GM23338 (cell line): Measurements from ENCODE around the gene SNTG2. TPM values are rescaled to one million over a fixed set of nuclear protein-coding genes. Genes with fewer than 3 reads are reported as not detected.

Experiments
- ATAC-seq: fragments of 200-7000 bp; cut with Tn5 transposase; 3 replicates; pipeline ENCODE4 v1.9.1; 2020
- DNase-seq: peaks from one replicate; pipeline ENCODE4 v3.0.0-alpha.2; 2015; ENCODE audit warnings: low spot score
- H2AFZ ChIP-seq: fragments of 200-600 bp; sonication (generic); 2 replicates; pipeline ENCODE4 v1.8.0; 2016; ENCODE audit warnings: antibody characterized with exemption, mild to moderate bottlenecking, moderate library complexity
- H3F3A ChIP-seq: fragments of 200-600 bp; sonication (generic); replicated peaks from 2 replicates; pipeline ENCODE4 v1.8.0; 2017; ENCODE audit warnings: antibody characterized with exemption, mixed run types, low read depth
- H3K27ac ChIP-seq: fragments of 200-600 bp; sonication (generic); 2 replicates; pipeline ENCODE4 v1.6.1; 2016; ENCODE audit warnings: low read depth
- H3K27me3 ChIP-seq: fragments of 200-600 bp; sonication (generic); 2 replicates; pipeline ENCODE4 v1.8.0; 2016; ENCODE audit warnings: mild to moderate bottlenecking, mixed run types, moderate library complexity; ENCODE audit not compliant: insufficient read depth
- H3K36me3 ChIP-seq: fragments of 200-600 bp; sonication (generic); 2 replicates; pipeline ENCODE4 v1.8.0; 2016; ENCODE audit warnings: mild to moderate bottlenecking; ENCODE audit not compliant: insufficient read depth
- H3K4me1 ChIP-seq: fragments of 200-600 bp; sonication (generic); 2 replicates; pipeline ENCODE4 v1.8.0; 2016; ENCODE audit warnings: mild to moderate bottlenecking, moderate library complexity; ENCODE audit not compliant: insufficient read depth
- H3K4me2 ChIP-seq: fragments of 200-600 bp; sonication (generic); 2 replicates; pipeline ENCODE4 v1.7.1; 2017; ENCODE audit warnings: mixed run types
- H3K4me3 ChIP-seq: fragments of 200-600 bp; sonication (generic); 2 replicates; pipeline ENCODE4 v1.6.1; 2016; ENCODE audit warnings: mixed run types
- H3K79me2 ChIP-seq: fragments of 200-600 bp; sonication (generic); replicated peaks from 2 replicates; pipeline ENCODE4 v1.8.0; 2017; ENCODE audit warnings: mild to moderate bottlenecking; ENCODE audit not compliant: insufficient read depth
- H3K9me2 ChIP-seq: fragments of 200-600 bp; sonication (generic); 2 replicates; pipeline ENCODE4 v1.8.0; 2017; ENCODE audit not compliant: insufficient read depth
- H4K20me1 ChIP-seq: fragments of 200-600 bp; sonication (generic); replicated peaks from 2 replicates; pipeline ENCODE4 v1.8.0; 2017; ENCODE audit warnings: mild to moderate bottlenecking; ENCODE audit not compliant: insufficient read depth
- H3K27ac Mint-ChIP-seq: 2 replicates; pipeline ENCODE4 v1.8.0; 2020; ENCODE audit warnings: inconsistent platforms, mild to moderate bottlenecking, moderate library complexity, mixed read lengths
- H3K27me3 Mint-ChIP-seq: 3 replicates; pipeline ENCODE4 v1.8.0; 2022; ENCODE audit warnings: low read depth, mild to moderate bottlenecking, moderate library complexity, mixed read lengths, inconsistent platforms; ENCODE audit not compliant: insufficient read depth, poor library complexity
- H3K36me3 Mint-ChIP-seq: 3 replicates; pipeline ENCODE4 v1.8.0; 2021; ENCODE audit warnings: low read depth, mild to moderate bottlenecking, inconsistent platforms, moderate library complexity, mixed read lengths
- H3K4me1 Mint-ChIP-seq: 3 replicates; pipeline ENCODE4 v1.8.0; 2020; ENCODE audit warnings: mild to moderate bottlenecking, inconsistent platforms, mixed read lengths
- H3K4me3 Mint-ChIP-seq: 3 replicates; pipeline ENCODE4 v1.8.0; 2021; ENCODE audit warnings: moderate library complexity, mild to moderate bottlenecking, inconsistent platforms, mixed read lengths
- H3K9me3 Mint-ChIP-seq: 3 replicates; pipeline ENCODE4 v1.8.0; 2020; ENCODE audit warnings: moderate library complexity, mild to moderate bottlenecking, inconsistent platforms, mixed read lengths
- CREB1 ChIP-seq: fragments of 250-450 bp; sonication (Bioruptor Pico); IDR thresholded peaks from 2 replicates; pipeline ENCODE4 v1.5.0; 2020; ENCODE audit warnings: low read depth, mild to moderate bottlenecking, moderate library complexity
- CTCF ChIP-seq, 2 experiments: fragments of 200-600 bp in 1 of 2; sonication (generic) in 1 of 2; conservative IDR thresholded peaks; 2 replicates each; pipeline versions ENCODE4 v1.5.1 to v1.6.1; 2016 to 2017; ENCODE audit warnings: antibody characterized with exemption in 2 of 2, low read depth in 2 of 2, mild to moderate bottlenecking in 2 of 2, moderate library complexity in 1 of 2
- ETS1 ChIP-seq: IDR thresholded peaks from 2 replicates; pipeline ENCODE4 v1.6.1; 2016; ENCODE audit warnings: antibody characterized with exemption
- EZH2 ChIP-seq: fragments of 200-600 bp; sonication (generic); IDR thresholded peaks from one replicate; pipeline ENCODE4 v1.8.0; 2017; ENCODE audit warnings: antibody characterized with exemption, mild to moderate bottlenecking, low read depth; ENCODE audit not compliant: unreplicated experiment
- EZH2phosphoT487 ChIP-seq: fragments of 200-600 bp; sonication (generic); IDR thresholded peaks from one replicate; pipeline ENCODE4 v1.8.1; 2018; ENCODE audit warnings: antibody characterized with exemption; ENCODE audit not compliant: unreplicated experiment
- JUNB ChIP-seq: IDR thresholded peaks from one replicate; pipeline ENCODE4 v1.6.1; 2016; ENCODE audit warnings: antibody characterized with exemption; ENCODE audit not compliant: unreplicated experiment
- NANOG ChIP-seq: IDR thresholded peaks from 2 replicates; pipeline ENCODE4 v1.6.1; 2016; ENCODE audit warnings: antibody characterized with exemption, borderline replicate concordance
- POLR2AphosphoS5 ChIP-seq: IDR thresholded peaks from 2 replicates; pipeline ENCODE4 v1.6.1; 2016; ENCODE audit warnings: antibody characterized with exemption, low read depth
- REST ChIP-seq: IDR thresholded peaks from one replicate; pipeline ENCODE4 v1.6.1; 2018; ENCODE audit warnings: antibody characterized with exemption; ENCODE audit not compliant: unreplicated experiment
- STAT1 ChIP-seq: IDR thresholded peaks from one replicate; pipeline ENCODE4 v1.6.1; 2016; ENCODE audit warnings: antibody characterized with exemption; ENCODE audit not compliant: unreplicated experiment
- ZNF114 ChIP-seq: fragments of 250-450 bp; sonication (Bioruptor Pico); IDR thresholded peaks from 2 replicates; pipeline ENCODE4 v1.5.0; 2020; ENCODE audit warnings: mild to moderate bottlenecking, moderate library complexity
- ZNF331 ChIP-seq: fragments of 250-450 bp; sonication (Bioruptor Pico); IDR thresholded peaks from 2 replicates; pipeline ENCODE4 v1.5.0; 2020; ENCODE audit warnings: low read depth, mild to moderate bottlenecking, moderate library complexity
- polyA plus RNA-seq: library from polyadenylated mRNA; unstranded; fragments of >200 nt; fragmentation: Nextera tagmentation; extraction: Ambion mirVana; gene quantifications from 2 replicates; pipeline ENCODE4 v1.2.1, GENCODE V29; 2016
- total RNA-seq: library from RNA; depleted of rRNA; stranded (reverse); fragments of >200 nt; shearing (Covaris generic); gene quantifications from 2 replicates; pipeline ENCODE4 v1.2.3, GENCODE V29; 2014
- TF ChIP-seq, protein P1 (sequence below): fragments of 250-450 bp; sonication (Bioruptor Pico); IDR thresholded peaks from 2 replicates; pipeline ENCODE4 v1.5.0; 2020; ENCODE audit warnings: mild to moderate bottlenecking, moderate library complexity

SNTG2 gene
- total and polyA plus RNA-seq, 2 experiments from 2014 or later, result 27.5 to 60.4 TPM

DNA sequence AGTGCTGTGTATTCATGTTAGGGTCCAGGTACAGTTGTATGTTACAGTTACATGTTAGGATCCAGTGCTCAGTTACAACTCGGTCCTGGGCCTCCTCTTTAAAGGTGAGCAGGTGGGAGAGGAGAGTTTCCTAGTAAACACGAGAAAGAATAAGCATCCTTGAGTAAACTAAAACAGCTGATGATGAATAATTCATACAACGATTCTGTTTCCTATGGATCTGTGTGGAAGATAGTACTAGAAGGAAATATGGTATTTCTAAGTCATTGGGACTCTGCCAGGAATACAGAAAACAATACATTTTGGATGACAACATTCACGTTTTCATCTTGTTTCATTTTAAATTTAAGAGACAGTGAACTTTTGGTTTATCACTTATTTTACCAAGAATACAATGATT lies 29.5 kb downstream of the SNTG2 start:
- no peaks in the 10 kb centered on the region for H3K9me2 ChIP-seq
- no peak overlapping the region for H2AFZ ChIP-seq
- peaks cover 4% of the 10 kb centered on the region; the same call in 1 of the 2 replicates for H3K36me3 ChIP-seq
- Mint-ChIP-seq H3K27ac (no peak overlapping the region), H3K4me1 (peaks cover 33% of the 10 kb centered on the region), H3K4me3 (no peak overlapping the region), H3K9me3 (no peaks in the 10 kb centered on the region), H3K36me3 (peaks cover 23% of the 10 kb centered on the region), H3K27me3 (peaks cover 6% of the 10 kb centered on the region)
- H3F3A ChIP-seq, result peaks cover 10% of the 10 kb centered on the region; the same call in 1 of the 2 replicates
- H4K20me1 ChIP-seq, result peaks cover 54% of the 10 kb centered on the region
- no peak for TF ChIP-seq CREB1 (CRISPR knock-in tag)
- TF ChIP-seq EZH2phosphoT487, result no peak
- no peak for TF ChIP-seq ETS1
- no peak for TF ChIP-seq EZH2
- TF ChIP-seq ZNF114 (CRISPR knock-in tag), result no peak
- TF ChIP-seq JUNB, result no peak
- no peak for TF ChIP-seq CTCF (conservative IDR thresholded peaks at IDR 0.05; ENCODE audit: low read depth in 2 of 2)
- TF ChIP-seq, protein P1, sequence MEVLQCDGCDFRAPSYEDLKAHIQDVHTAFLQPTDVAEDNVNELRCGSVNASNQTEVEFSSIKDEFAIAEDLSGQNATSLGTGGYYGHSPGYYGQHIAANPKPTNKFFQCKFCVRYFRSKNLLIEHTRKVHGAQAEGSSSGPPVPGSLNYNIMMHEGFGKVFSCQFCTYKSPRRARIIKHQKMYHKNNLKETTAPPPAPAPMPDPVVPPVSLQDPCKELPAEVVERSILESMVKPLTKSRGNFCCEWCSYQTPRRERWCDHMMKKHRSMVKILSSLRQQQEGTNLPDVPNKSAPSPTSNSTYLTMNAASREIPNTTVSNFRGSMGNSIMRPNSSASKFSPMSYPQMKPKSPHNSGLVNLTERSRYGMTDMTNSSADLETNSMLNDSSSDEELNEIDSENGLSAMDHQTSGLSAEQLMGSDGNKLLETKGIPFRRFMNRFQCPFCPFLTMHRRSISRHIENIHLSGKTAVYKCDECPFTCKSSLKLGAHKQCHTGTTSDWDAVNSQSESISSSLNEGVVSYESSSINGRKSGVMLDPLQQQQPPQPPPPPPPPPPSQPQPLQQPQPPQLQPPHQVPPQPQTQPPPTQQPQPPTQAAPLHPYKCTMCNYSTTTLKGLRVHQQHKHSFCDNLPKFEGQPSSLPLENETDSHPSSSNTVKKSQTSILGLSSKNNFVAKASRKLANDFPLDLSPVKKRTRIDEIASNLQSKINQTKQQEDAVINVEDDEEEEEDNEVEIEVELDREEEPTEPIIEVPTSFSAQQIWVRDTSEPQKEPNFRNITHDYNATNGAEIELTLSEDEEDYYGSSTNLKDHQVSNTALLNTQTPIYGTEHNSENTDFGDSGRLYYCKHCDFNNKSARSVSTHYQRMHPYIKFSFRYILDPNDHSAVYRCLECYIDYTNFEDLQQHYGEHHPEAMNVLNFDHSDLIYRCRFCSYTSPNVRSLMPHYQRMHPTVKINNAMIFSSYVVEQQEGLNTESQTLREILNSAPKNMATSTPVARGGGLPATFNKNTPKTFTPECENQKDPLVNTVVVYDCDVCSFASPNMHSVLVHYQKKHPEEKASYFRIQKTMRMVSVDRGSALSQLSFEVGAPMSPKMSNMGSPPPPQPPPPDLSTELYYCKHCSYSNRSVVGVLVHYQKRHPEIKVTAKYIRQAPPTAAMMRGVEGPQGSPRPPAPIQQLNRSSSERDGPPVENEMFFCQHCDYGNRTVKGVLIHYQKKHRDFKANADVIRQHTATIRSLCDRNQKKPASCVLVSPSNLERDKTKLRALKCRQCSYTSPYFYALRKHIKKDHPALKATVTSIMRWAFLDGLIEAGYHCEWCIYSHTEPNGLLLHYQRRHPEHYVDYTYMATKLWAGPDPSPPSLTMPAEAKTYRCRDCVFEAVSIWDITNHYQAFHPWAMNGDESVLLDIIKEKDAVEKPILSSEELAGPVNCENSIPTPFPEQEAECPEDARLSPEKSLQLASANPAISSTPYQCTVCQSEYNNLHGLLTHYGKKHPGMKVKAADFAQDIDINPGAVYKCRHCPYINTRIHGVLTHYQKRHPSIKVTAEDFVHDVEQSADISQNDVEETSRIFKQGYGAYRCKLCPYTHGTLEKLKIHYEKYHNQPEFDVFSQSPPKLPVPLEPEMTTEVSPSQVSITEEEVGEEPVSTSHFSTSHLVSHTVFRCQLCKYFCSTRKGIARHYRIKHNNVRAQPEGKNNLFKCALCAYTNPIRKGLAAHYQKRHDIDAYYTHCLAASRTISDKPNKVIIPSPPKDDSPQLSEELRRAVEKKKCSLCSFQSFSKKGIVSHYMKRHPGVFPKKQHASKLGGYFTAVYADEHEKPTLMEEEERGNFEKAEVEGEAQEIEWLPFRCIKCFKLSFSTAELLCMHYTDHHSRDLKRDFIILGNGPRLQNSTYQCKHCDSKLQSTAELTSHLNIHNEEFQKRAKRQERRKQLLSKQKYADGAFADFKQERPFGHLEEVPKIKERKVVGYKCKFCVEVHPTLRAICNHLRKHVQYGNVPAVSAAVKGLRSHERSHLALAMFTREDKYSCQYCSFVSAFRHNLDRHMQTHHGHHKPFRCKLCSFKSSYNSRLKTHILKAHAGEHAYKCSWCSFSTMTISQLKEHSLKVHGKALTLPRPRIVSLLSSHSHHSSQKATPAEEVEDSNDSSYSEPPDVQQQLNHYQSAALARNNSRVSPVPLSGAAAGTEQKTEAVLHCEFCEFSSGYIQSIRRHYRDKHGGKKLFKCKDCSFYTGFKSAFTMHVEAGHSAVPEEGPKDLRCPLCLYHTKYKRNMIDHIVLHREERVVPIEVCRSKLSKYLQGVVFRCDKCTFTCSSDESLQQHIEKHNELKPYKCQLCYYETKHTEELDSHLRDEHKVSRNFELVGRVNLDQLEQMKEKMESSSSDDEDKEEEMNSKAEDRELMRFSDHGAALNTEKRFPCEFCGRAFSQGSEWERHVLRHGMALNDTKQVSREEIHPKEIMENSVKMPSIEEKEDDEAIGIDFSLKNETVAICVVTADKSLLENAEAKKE (CRISPR knock-in tag), result no peak
- no peak for TF ChIP-seq STAT1
- no peak for TF ChIP-seq NANOG
- TF ChIP-seq POLR2AphosphoS5, result no peak
- no peak for TF ChIP-seq REST
- TF ChIP-seq ZNF331 (CRISPR knock-in tag), result no peak
- H3K27me3 ChIP-seq, result no peaks in the 10 kb centered on the region
- H3K4me1 ChIP-seq, result peaks cover 24% of the 10 kb centered on the region
- DNase-seq, result no peak
- H3K27ac ChIP-seq, result no peak overlapping the region
- ATAC-seq, result no peak
- peaks cover 89% of the 10 kb centered on the region for H3K79me2 ChIP-seq
- H3K4me2 ChIP-seq, result no peak overlapping the region
- no peak overlapping the region for H3K4me3 ChIP-seq
